Esophagus squamous epithelium (tissue), 4 donors: ENCODE results near the gene MYO9B.

ENCODE experiments used
- POLR2A ChIP-seq, 4 donors: fragments of 450-650 bp; IDR thresholded peaks; one replicate each; pipeline ENCODE4 v1.6.1; 2017; ENCODE audit warnings: antibody characterized with exemption in 4 of 4, mild to moderate bottlenecking in 4 of 4, moderate library complexity in 3 of 4
- TF ChIP-seq, protein P1 (sequence below), 6 experiments: fragments of 450-650 bp in 4 of 6; fragments of 200-600 bp in 2 of 6; sonication (generic) in 2 of 6; IDR thresholded peaks; one replicate each; pipeline ENCODE4 v1.5.1; 2016 to 2019; ENCODE audit warnings: antibody characterized with exemption in 6 of 6, mild to moderate bottlenecking in 4 of 6, moderate library complexity in 4 of 6

DNA sequence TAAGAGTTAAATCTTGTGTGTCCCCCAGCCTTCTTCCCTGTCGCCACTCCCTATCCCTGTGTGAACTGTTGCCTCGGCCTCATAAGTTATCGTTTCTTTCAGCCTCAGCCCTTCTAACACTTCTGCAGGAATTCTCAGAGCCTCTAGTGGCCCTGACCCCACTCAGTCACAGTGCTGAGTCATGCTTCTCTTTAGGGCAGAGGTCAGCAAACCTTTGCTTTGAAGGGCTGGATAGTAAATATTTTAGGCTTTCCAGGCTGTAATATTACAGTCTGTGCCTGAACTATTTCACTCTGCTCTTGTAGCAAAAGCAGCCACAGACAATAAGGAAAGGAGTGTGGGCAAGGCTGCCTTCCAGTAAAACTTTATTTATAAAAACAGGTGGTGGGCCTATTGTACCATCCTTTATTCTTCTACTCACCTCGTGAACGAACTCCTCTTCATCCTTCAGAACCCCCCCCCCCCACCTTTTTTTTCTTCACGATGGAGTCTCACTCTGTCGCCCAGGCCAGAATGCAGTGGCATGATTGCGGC lies 22.1 kb downstream of the MYO9B start:
- TF ChIP-seq, protein P1, sequence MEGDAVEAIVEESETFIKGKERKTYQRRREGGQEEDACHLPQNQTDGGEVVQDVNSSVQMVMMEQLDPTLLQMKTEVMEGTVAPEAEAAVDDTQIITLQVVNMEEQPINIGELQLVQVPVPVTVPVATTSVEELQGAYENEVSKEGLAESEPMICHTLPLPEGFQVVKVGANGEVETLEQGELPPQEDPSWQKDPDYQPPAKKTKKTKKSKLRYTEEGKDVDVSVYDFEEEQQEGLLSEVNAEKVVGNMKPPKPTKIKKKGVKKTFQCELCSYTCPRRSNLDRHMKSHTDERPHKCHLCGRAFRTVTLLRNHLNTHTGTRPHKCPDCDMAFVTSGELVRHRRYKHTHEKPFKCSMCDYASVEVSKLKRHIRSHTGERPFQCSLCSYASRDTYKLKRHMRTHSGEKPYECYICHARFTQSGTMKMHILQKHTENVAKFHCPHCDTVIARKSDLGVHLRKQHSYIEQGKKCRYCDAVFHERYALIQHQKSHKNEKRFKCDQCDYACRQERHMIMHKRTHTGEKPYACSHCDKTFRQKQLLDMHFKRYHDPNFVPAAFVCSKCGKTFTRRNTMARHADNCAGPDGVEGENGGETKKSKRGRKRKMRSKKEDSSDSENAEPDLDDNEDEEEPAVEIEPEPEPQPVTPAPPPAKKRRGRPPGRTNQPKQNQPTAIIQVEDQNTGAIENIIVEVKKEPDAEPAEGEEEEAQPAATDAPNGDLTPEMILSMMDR (IDR thresholded peaks at IDR 0.05) = no peak
- no peak for TF ChIP-seq POLR2A (IDR thresholded peaks at IDR 0.05)
